Hepatocyte (in vitro differentiated cells): Measurements from ENCODE around the gene IMMP2L. TPM values are rescaled to one million over a fixed set of nuclear protein-coding genes. Genes with fewer than 3 reads are reported as not detected.

ENCODE experiments used
- DNase-seq: peaks from one replicate; pipeline ENCODE4 v3.0.0-alpha.2; 2016; ENCODE audit warnings: low spot score
- H2AFZ ChIP-seq: fragments of 200-600 bp; sonication (generic); 2 replicates; pipeline ENCODE4 v1.6.0; 2016; ENCODE audit warnings: antibody characterized with exemption, mild to moderate bottlenecking
- H3K27ac ChIP-seq: fragments of 200-600 bp; sonication (generic); 2 replicates; pipeline ENCODE4 v1.5.1; 2016; ENCODE audit warnings: mild to moderate bottlenecking
- H3K27me3 ChIP-seq: fragments of 200-600 bp; sonication (generic); 2 replicates; pipeline ENCODE4 v1.6.1; 2016
- H3K36me3 ChIP-seq: fragments of 200-600 bp; sonication (generic); replicated peaks from 2 replicates; pipeline ENCODE4 v1.5.1; 2016; ENCODE audit warnings: low read depth; ENCODE audit not compliant: insufficient read depth
- H3K4me1 ChIP-seq: fragments of 200-600 bp; sonication (generic); 2 replicates; pipeline ENCODE4 v1.5.1; 2016; ENCODE audit warnings: mild to moderate bottlenecking, moderate library complexity; ENCODE audit not compliant: insufficient read depth
- H3K4me2 ChIP-seq: fragments of 200-600 bp; sonication (generic); 2 replicates; pipeline ENCODE4 v1.6.0; 2016
- H3K4me3 ChIP-seq: fragments of 200-600 bp; sonication (generic); 2 replicates; pipeline ENCODE4 v1.5.1; 2016; ENCODE audit warnings: mild to moderate bottlenecking
- H3K79me2 ChIP-seq: fragments of 200-600 bp; sonication (generic); 2 replicates; pipeline ENCODE4 v1.6.0; 2017; ENCODE audit warnings: mild to moderate bottlenecking
- H3K9me2 ChIP-seq: fragments of 200-600 bp; sonication (generic); replicated peaks from 2 replicates; pipeline ENCODE4 v1.6.0; 2017; ENCODE audit warnings: mild to moderate bottlenecking; ENCODE audit not compliant: insufficient read depth
- H3K9me3 ChIP-seq: fragments of 200-600 bp; sonication (generic); 2 replicates; pipeline ENCODE4 v1.5.1; 2016; ENCODE audit warnings: low read depth, mild to moderate bottlenecking
- H4K20me1 ChIP-seq: fragments of 200-600 bp; sonication (generic); 2 replicates; pipeline ENCODE4 v1.6.0; 2016; ENCODE audit warnings: mild to moderate bottlenecking; ENCODE audit not compliant: insufficient read depth, poor library complexity, severe bottlenecking
- CTCF ChIP-seq: fragments of 200-600 bp; sonication (generic); IDR thresholded peaks from 2 replicates; pipeline ENCODE4 v1.5.1; 2016; ENCODE audit warnings: antibody characterized with exemption, mild to moderate bottlenecking; ENCODE audit not compliant: poor library complexity
- EZH2 ChIP-seq: fragments of 200-600 bp; sonication (generic); IDR thresholded peaks from 2 replicates; pipeline ENCODE4 v1.6.1; 2016; ENCODE audit warnings: antibody characterized with exemption, mild to moderate bottlenecking, borderline replicate concordance
- EZH2phosphoT487 ChIP-seq: fragments of 200-600 bp; sonication (generic); IDR thresholded peaks from one replicate; pipeline ENCODE4 v1.6.1; 2018; ENCODE audit warnings: antibody characterized with exemption, mild to moderate bottlenecking, low read depth, moderate library complexity; ENCODE audit not compliant: unreplicated experiment, severe bottlenecking
- WGBS: methylation state at CpG from one replicate; pipeline ENCODE4 v1.1.6; 2016; ENCODE audit warnings: low lambda C conversion rate; ENCODE audit errors: missing lambda C conversion rate; 5-methylcytosine and 5-hydroxymethylcytosine counted together
- polyA plus RNA-seq: library from polyadenylated mRNA; unstranded; fragments of >200 nt; fragmentation: Nextera tagmentation; extraction: Ambion mirVana; gene quantifications from 2 replicates; pipeline ENCODE4 v1.2.1, GENCODE V29; 2016
- total RNA-seq: library from RNA; depleted of rRNA; stranded (reverse); fragments of >200 nt; gene quantifications from 2 replicates; pipeline ENCODE4 v1.2.3, GENCODE V29; 2014

The IMMP2L gene
- total and polyA plus RNA-seq, 2 experiments from 2014 or later: 13.3 to 17.6 TPM

GRCh38 chr7:110885474-110885873 lies 676.8 kb downstream of the IMMP2L start:
- Histone ChIP-seq H3K27me3 (no peaks in the 10 kb centered on the region), H3K4me1 (no peaks in the 10 kb centered on the region), H3K4me3 (no peak overlapping the region), H4K20me1 (no peaks in the 10 kb centered on the region), H3K36me3 (no peaks in the 10 kb centered on the region), H3K4me2 (no peak overlapping the region), H3K9me2 (no peaks in the 10 kb centered on the region), H3K79me2 (no peaks in the 10 kb centered on the region), H3K27ac (no peak overlapping the region), H2AFZ (no peak overlapping the region), H3K9me3 (no peaks in the 10 kb centered on the region)
- DNase-seq: no peak
- WGBS: 64% methylated on average over 4 of the region's 4 CpGs
- TF ChIP-seq EZH2phosphoT487: no peak
- TF ChIP-seq CTCF: no peak
- no peak for TF ChIP-seq EZH2

GRCh38 chr7:110881721-110882120 lies 680.6 kb downstream of the IMMP2L start:
- Histone ChIP-seq H4K20me1 (no peaks in the 10 kb centered on the region), H3K9me3 (no peaks in the 10 kb centered on the region), H3K4me2 (no peak overlapping the region), H3K27me3 (no peaks in the 10 kb centered on the region), H2AFZ (no peak overlapping the region), H3K36me3 (no peaks in the 10 kb centered on the region), H3K27ac (no peak overlapping the region), H3K4me3 (no peak overlapping the region), H3K4me1 (no peaks in the 10 kb centered on the region), H3K9me2 (no peaks in the 10 kb centered on the region), H3K79me2 (no peaks in the 10 kb centered on the region)
- WGBS: 85% methylated on average over 2 of the region's 2 CpGs
- DNase-seq: no peak
- no peak for TF ChIP-seq EZH2phosphoT487
- TF ChIP-seq CTCF: no peak
- TF ChIP-seq EZH2: no peak

- Histone ChIP-seq H4K20me1 (no peaks in the 10 kb centered on the region), H3K9me2 (no peaks in the 10 kb centered on the region), H3K4me1 (no peaks in the 10 kb centered on the region), H3K27ac (no peak overlapping the region), H3K9me3 (no peaks in the 10 kb centered on the region), H2AFZ (no peak overlapping the region), H3K4me2 (no peak overlapping the region), H3K79me2 (no peaks in the 10 kb centered on the region), H3K36me3 (no peaks in the 10 kb centered on the region), H3K27me3 (no peaks in the 10 kb centered on the region), H3K4me3 (no peak overlapping the region)
- no peak for TF ChIP-seq CTCF
- no peak for DNase-seq
These were observed 681.3 kb downstream of the IMMP2L start for GRCh38 chr7:110880971-110881370.

GRCh38 chr7:110877016-110877415 lies 685.3 kb downstream of the IMMP2L start:
- no peaks in the 10 kb centered on the region for H3K9me2 ChIP-seq
- H3K27ac ChIP-seq: no peak overlapping the region
- H3K9me3 ChIP-seq: no peaks in the 10 kb centered on the region
- H3K79me2 ChIP-seq: no peaks in the 10 kb centered on the region
- H3K4me2 ChIP-seq: no peak overlapping the region
- H3K4me1 ChIP-seq: no peaks in the 10 kb centered on the region
- WGBS: 58% methylated on average over 1 of the region's 1 CpG
- H3K27me3 ChIP-seq: no peaks in the 10 kb centered on the region
- H2AFZ ChIP-seq: no peak overlapping the region
- DNase-seq: no peak
- no peaks in the 10 kb centered on the region for H4K20me1 ChIP-seq
- no peaks in the 10 kb centered on the region for H3K36me3 ChIP-seq
- H3K4me3 ChIP-seq: no peak overlapping the region
- TF ChIP-seq EZH2 (no peak), CTCF (no peak), EZH2phosphoT487 (no peak)
